ENCODE measurements around the gene TMC1. TPM values are rescaled to one million over a fixed set of nuclear protein-coding genes. Genes with fewer than 3 reads are reported as not detected.

Gene TMC1
- total RNA-seq, 3 donors from 2014 or later = 0.17 to 0.77 (median 0.19) TPM

GRCh38 chr9:72533322-72533721 lies 11.9 kb downstream of the TMC1 start:
- intact Hi-C loops (cut with DNase I, micrococcal nuclease) = no loop called here
- DNase-seq (no peak), ATAC-seq (peak; percentile 93)

GRCh38 chr9:72534931-72535330 lies 13.5 kb downstream of the TMC1 start:
- TF ChIP-seq CTCF (IDR thresholded peaks at IDR 0.05) = no peak
- H3K9me3 ChIP-seq = no peaks in the 10 kb centered on the region
- no peaks in the 10 kb centered on the region for H3K4me1 ChIP-seq (ENCODE audit: low read depth)
- intact Hi-C loops (cut with DNase I, micrococcal nuclease) = no loop called here
- H3K4me3 ChIP-seq = no peak overlapping the region
- DNase-seq (no peak), ATAC-seq (no peak)
- no peaks in the 10 kb centered on the region for H3K36me3 ChIP-seq (ENCODE audit: low read depth)

More at GRCh38 chr9:72533322-72533721, 11.9 kb downstream of the TMC1 start:
- Histone ChIP-seq H3K36me3 (ENCODE audit: low read depth) (no peaks in the 10 kb centered on the region), H3K4me3 (no peak overlapping the region), H3K9me3 (no peaks in the 10 kb centered on the region), H3K4me1 (ENCODE audit: low read depth) (no peaks in the 10 kb centered on the region)
- TF ChIP-seq CTCF (IDR thresholded peaks at IDR 0.05) = no peak

- no peak for ATAC-seq
- no peak for TF ChIP-seq CTCF (IDR thresholded peaks at IDR 0.05)
- Histone ChIP-seq H3K9me3 (no peaks in the 10 kb centered on the region), H3K4me1 (ENCODE audit: low read depth) (no peaks in the 10 kb centered on the region), H3K4me3 (no peak overlapping the region), H3K36me3 (ENCODE audit: low read depth) (no peaks in the 10 kb centered on the region)
- intact Hi-C loops (cut with DNase I, micrococcal nuclease) = no loop called here
- no peak for DNase-seq
These were observed 15.7 kb downstream of the TMC1 start for GRCh38 chr9:72537011-72537545.

GRCh38 chr9:72537671-72538070 lies 16.3 kb downstream of the TMC1 start:
- no peak for ATAC-seq
- Histone ChIP-seq H3K9me3 (no peaks in the 10 kb centered on the region), H3K4me1 (ENCODE audit: low read depth) (no peaks in the 10 kb centered on the region), H3K36me3 (ENCODE audit: low read depth) (no peaks in the 10 kb centered on the region), H3K4me3 (no peak overlapping the region)
- intact Hi-C loops (cut with DNase I, micrococcal nuclease) = no loop called here
- no peak for DNase-seq
- TF ChIP-seq CTCF (IDR thresholded peaks at IDR 0.05) = no peak

GRCh38 chr9:72538921-72539702 lies 17.7 kb downstream of the TMC1 start:
- no peak for TF ChIP-seq CTCF (IDR thresholded peaks at IDR 0.05)
- ATAC-seq = no peak
- no peaks in the 10 kb centered on the region for H3K9me3 ChIP-seq
- no peaks in the 10 kb centered on the region for H3K36me3 ChIP-seq (ENCODE audit: low read depth)
- intact Hi-C loops (cut with DNase I, micrococcal nuclease) = no loop called here
- H3K4me3 ChIP-seq = no peak overlapping the region
- no peaks in the 10 kb centered on the region for H3K4me1 ChIP-seq (ENCODE audit: low read depth)
- no peak for DNase-seq
